K562 (cell line): Measurements from ENCODE around the gene CBLC. TPM values are rescaled to one million over a fixed set of nuclear protein-coding genes. Genes with fewer than 3 reads are reported as not detected.
A peak's percentile ranks its signal among the peaks of the same experiment; 100 is the strongest.

Experiments
- CHD1 ChIP-seq: fragments of 200-600 bp; sonication (generic); IDR thresholded peaks from one replicate; pipeline ENCODE4 v1.6.1; 2012; ENCODE audit warnings: mild to moderate bottlenecking, moderate library complexity, low read length, inconsistent platforms
- GATAD2B ChIP-seq: fragments of 450-650 bp; IDR thresholded peaks from 2 replicates; pipeline ENCODE4 v1.6.1; 2017; ENCODE audit warnings: mild to moderate bottlenecking, borderline replicate concordance
- HMGN3 ChIP-seq: IDR thresholded peaks from 2 replicates; pipeline ENCODE4 v1.6.1; 2011; ENCODE audit warnings: borderline replicate concordance, low read depth, mild to moderate bottlenecking, mixed read lengths, low read length; ENCODE audit not compliant: insufficient read length; ENCODE audit errors: extremely low read depth
- POLR2G ChIP-seq: fragments of 200-400 bp; formaldehyde crosslinking; IDR thresholded peaks from 2 replicates; pipeline ENCODE4 v1.6.1; 2017; ENCODE audit warnings: low read depth, mild to moderate bottlenecking, antibody characterized with exemption, low read length, moderate library complexity
- RBBP5 ChIP-seq: fragments of 200-600 bp; sonication (generic); IDR thresholded peaks from 2 replicates; pipeline ENCODE4 v1.6.1; 2012; ENCODE audit warnings: borderline replicate concordance, mild to moderate bottlenecking, low read length, control low read depth, inconsistent platforms; ENCODE audit not compliant: insufficient read depth, poor library complexity, severe bottlenecking
- ZBTB7A ChIP-seq: IDR thresholded peaks from 2 replicates; pipeline ENCODE4 v1.6.1; 2011; ENCODE audit warnings: low read depth, mild to moderate bottlenecking, low read length, moderate library complexity, borderline replicate concordance; ENCODE audit not compliant: control insufficient read depth
- polyA plus RNA-seq, 8 experiments: library from polyadenylated mRNA; depleted of rRNA in 4 of 8; stranded (reverse) in 5 of 8; unstranded in 3 of 8; fragments of >200 nt; fragmentation: Nextera tagmentation in 2 of 8; fragmentation: Illumina TruSeq in 1 of 8; extraction: Ambion mirVana in 2 of 8; extraction: Trizol in 1 of 8; gene quantifications; 2 replicates each; pipeline versions ENCODE4 v1.2.1 to v1.2.3, GENCODE V29; 2011 to 2014; ENCODE audit warnings: inconsistent platforms in 1 of 8, missing spikeins in 1 of 8
- total RNA-seq, 7 experiments: library from RNA; depleted of rRNA in 6 of 7; stranded (reverse); fragments of >200 nt in 6 of 7; fragmentation: Illumina TruSeq in 2 of 7; extraction: Trizol in 2 of 7; gene quantifications; 2 replicates each; pipeline versions ENCODE4 v1.2.1 to v1.2.3, GENCODE V29; 2011 to 2021; ENCODE audit warnings: low replicate concordance in 1 of 7
- TF ChIP-seq, protein P1 (sequence below), 2 experiments: fragments of 450-650 bp in 1 of 2; sonication (generic) in 1 of 2; formaldehyde crosslinking in 1 of 2; IDR thresholded peaks in 1 of 2; conservative IDR thresholded peaks in 1 of 2; 2 replicates each; pipeline versions ENCODE4 v1.6.1 to v1.8.1; 2016 to 2023; ENCODE audit warnings: mild to moderate bottlenecking in 2 of 2, moderate library complexity in 2 of 2, inconsistent platforms in 1 of 2, missing genetic modification reagents in 1 of 2
- TF ChIP-seq, protein P2 (sequence below): fragments of 200-800 bp; sonication (Bioruptor generic); IDR thresholded peaks from 2 replicates; pipeline ENCODE4 v1.6.1; 2017; ENCODE audit warnings: missing genetic modification characterization, missing compliant biosample characterization
- TF ChIP-seq, protein P3 (sequence below): fragments of 250-450 bp; sonication (Bioruptor Pico); IDR thresholded peaks from 2 replicates; pipeline ENCODE4 v1.4.0; 2020
- TF ChIP-seq, protein P4 (sequence below), 2 experiments: IDR thresholded peaks; 2 replicates each; pipeline ENCODE4 v1.6.1; 2012; ENCODE audit warnings: improper control_type of control experiment in 2 of 2, low read depth in 2 of 2, low read length in 2 of 2, borderline replicate concordance in 1 of 2

The CBLC gene
- total and polyA plus RNA-seq, 9 of the 15 experiments (the other 6 are each of a cell fraction or from before 2014, with no cell fraction given), result 0.09 TPM; not detected in 8

DNA sequence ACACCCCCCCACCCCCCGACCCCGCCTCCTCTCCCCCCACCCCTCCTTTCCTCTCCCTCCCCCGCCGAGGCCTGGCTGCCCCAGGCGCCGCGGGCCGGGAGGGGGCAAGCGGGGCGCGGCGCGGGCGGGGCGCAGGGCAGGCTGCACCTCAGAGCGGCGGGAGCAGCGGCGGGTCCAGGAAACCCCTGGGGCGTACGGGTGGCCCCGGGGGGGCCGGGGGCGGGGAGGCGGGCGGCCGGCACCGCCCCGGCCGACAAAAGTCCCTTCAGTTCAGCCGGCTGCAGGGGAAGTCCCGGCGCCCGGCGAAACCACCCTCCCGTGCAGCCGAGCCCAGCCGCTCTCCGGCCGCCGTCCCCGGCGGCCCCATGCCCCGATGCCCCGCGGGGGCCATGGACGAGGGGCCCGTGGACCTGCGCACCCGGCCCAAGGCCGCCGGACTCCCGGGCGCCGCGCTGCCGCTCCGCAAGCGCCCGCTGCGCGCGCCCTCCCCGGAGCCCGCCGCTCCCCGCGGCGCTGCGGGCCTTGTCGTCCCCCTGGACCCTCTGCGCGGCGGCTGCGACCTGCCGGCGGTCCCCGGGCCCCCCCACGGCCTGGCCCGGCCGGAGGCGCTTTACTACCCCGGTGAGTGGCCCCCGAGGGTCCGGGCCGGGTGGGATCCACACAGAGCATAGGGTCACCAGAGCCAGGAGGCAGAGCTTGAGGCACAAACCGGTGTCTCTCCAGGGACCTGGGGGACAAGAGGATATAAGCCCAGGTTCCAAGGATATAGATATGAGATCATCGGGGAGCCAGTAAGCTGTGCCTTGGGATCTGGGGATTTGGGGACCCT lies 29.1 kb upstream of the CBLC start, which contains the start of gene BCL3 (continued):
- TF ChIP-seq, protein P1, sequence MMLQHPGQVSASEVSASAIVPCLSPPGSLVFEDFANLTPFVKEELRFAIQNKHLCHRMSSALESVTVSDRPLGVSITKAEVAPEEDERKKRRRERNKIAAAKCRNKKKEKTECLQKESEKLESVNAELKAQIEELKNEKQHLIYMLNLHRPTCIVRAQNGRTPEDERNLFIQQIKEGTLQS (IDR thresholded peaks at IDR 0.05), result 0 out of 2 replicates have a peak, but pooled peaks have one; percentile 6
- TF ChIP-seq, protein P1 (CRISPR knock-in tag; conservative IDR thresholded peaks at IDR 0.05), result no peak
- TF ChIP-seq, protein P2, sequence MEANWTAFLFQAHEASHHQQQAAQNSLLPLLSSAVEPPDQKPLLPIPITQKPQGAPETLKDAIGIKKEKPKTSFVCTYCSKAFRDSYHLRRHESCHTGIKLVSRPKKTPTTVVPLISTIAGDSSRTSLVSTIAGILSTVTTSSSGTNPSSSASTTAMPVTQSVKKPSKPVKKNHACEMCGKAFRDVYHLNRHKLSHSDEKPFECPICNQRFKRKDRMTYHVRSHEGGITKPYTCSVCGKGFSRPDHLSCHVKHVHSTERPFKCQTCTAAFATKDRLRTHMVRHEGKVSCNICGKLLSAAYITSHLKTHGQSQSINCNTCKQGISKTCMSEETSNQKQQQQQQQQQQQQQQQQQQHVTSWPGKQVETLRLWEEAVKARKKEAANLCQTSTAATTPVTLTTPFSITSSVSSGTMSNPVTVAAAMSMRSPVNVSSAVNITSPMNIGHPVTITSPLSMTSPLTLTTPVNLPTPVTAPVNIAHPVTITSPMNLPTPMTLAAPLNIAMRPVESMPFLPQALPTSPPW (CRISPR knock-in tag), result peak; percentile 99
- peak; percentile 47; the same call in 1 of the 2 replicates for TF ChIP-seq GATAD2B
- TF ChIP-seq, protein P3, sequence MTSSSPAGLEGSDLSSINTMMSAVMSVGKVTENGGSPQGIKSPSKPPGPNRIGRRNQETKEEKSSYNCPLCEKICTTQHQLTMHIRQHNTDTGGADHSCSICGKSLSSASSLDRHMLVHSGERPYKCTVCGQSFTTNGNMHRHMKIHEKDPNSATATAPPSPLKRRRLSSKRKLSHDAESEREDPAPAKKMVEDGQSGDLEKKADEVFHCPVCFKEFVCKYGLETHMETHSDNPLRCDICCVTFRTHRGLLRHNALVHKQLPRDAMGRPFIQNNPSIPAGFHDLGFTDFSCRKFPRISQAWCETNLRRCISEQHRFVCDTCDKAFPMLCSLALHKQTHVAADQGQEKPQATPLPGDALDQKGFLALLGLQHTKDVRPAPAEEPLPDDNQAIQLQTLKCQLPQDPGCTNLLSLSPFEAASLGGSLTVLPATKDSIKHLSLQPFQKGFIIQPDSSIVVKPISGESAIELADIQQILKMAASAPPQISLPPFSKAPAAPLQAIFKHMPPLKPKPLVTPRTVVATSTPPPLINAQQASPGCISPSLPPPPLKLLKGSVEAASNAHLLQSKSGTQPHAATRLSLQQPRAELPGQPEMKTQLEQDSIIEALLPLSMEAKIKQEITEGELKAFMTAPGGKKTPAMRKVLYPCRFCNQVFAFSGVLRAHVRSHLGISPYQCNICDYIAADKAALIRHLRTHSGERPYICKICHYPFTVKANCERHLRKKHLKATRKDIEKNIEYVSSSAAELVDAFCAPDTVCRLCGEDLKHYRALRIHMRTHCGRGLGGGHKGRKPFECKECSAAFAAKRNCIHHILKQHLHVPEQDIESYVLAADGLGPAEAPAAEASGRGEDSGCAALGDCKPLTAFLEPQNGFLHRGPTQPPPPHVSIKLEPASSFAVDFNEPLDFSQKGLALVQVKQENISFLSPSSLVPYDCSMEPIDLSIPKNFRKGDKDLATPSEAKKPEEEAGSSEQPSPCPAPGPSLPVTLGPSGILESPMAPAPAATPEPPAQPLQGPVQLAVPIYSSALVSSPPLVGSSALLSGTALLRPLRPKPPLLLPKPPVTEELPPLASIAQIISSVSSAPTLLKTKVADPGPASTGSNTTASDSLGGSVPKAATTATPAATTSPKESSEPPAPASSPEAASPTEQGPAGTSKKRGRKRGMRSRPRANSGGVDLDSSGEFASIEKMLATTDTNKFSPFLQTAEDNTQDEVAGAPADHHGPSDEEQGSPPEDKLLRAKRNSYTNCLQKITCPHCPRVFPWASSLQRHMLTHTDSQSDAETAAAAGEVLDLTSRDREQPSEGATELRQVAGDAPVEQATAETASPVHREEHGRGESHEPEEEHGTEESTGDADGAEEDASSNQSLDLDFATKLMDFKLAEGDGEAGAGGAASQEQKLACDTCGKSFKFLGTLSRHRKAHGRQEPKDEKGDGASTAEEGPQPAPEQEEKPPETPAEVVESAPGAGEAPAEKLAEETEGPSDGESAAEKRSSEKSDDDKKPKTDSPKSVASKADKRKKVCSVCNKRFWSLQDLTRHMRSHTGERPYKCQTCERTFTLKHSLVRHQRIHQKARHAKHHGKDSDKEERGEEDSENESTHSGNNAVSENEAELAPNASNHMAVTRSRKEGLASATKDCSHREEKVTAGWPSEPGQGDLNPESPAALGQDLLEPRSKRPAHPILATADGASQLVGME (CRISPR knock-in tag), result no peak
- TF ChIP-seq CHD1, result peak; percentile 46
- peak; percentile 52 for TF ChIP-seq HMGN3
- TF ChIP-seq RBBP5, result peak; percentile 30
- peak; percentile 68 for TF ChIP-seq POLR2G
- peak; percentile 82 for TF ChIP-seq ZBTB7A
- TF ChIP-seq, protein P4, sequence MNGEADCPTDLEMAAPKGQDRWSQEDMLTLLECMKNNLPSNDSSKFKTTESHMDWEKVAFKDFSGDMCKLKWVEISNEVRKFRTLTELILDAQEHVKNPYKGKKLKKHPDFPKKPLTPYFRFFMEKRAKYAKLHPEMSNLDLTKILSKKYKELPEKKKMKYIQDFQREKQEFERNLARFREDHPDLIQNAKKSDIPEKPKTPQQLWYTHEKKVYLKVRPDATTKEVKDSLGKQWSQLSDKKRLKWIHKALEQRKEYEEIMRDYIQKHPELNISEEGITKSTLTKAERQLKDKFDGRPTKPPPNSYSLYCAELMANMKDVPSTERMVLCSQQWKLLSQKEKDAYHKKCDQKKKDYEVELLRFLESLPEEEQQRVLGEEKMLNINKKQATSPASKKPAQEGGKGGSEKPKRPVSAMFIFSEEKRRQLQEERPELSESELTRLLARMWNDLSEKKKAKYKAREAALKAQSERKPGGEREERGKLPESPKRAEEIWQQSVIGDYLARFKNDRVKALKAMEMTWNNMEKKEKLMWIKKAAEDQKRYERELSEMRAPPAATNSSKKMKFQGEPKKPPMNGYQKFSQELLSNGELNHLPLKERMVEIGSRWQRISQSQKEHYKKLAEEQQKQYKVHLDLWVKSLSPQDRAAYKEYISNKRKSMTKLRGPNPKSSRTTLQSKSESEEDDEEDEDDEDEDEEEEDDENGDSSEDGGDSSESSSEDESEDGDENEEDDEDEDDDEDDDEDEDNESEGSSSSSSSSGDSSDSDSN (IDR thresholded peaks at IDR 0.05; ENCODE audit: borderline replicate concordance in 1 of 2, low read depth in 2 of 2, low read length in 2 of 2), result peak; percentile 18 to 83; a peak in 2 of 4 replicates
